Measurements from ENCODE around the gene DUOX2.

Gene DUOX2

GRCh38 chr15:45118996-45119395 is 5.0 kb upstream of the DUOX2 start:
- no peak for TF ChIP-seq CTCF (IDR thresholded peaks at IDR 0.05; ENCODE audit: borderline replicate concordance, insufficient read depth, low read depth, low read length)
- no peak overlapping the region for H3K4me3 ChIP-seq (ENCODE audit: low read depth, low read length)

- no peak overlapping the region for H3K4me3 ChIP-seq (ENCODE audit: low read depth, low read length)
- TF ChIP-seq CTCF (IDR thresholded peaks at IDR 0.05; ENCODE audit: borderline replicate concordance, insufficient read depth, low read depth, low read length), result peak; percentile 100
These were observed 4.2 kb upstream of the DUOX2 start for GRCh38 chr15:45118131-45118588.

- H3K4me3 ChIP-seq (ENCODE audit: low read depth, low read length), result no peak overlapping the region
- no peak for TF ChIP-seq CTCF (IDR thresholded peaks at IDR 0.05; ENCODE audit: borderline replicate concordance, insufficient read depth, low read depth, low read length)
These were observed 3.5 kb upstream of the DUOX2 start for GRCh38 chr15:45117308-45118130.

- no peak overlapping the region for H3K4me3 ChIP-seq (ENCODE audit: low read depth, low read length)
- TF ChIP-seq CTCF (IDR thresholded peaks at IDR 0.05; ENCODE audit: borderline replicate concordance, insufficient read depth, low read depth, low read length), result no peak
These were observed 2.7 kb upstream of the DUOX2 start for GRCh38 chr15:45116482-45117307.

- no peak overlapping the region for H3K4me3 ChIP-seq (ENCODE audit: low read depth, low read length)
- TF ChIP-seq CTCF (IDR thresholded peaks at IDR 0.05; ENCODE audit: borderline replicate concordance, insufficient read depth, low read depth, low read length), result no peak
These were observed 2.1 kb upstream of the DUOX2 start for GRCh38 chr15:45116006-45116481.

- no peak overlapping the region for H3K4me3 ChIP-seq (ENCODE audit: low read depth, low read length)
- no peak for TF ChIP-seq CTCF (IDR thresholded peaks at IDR 0.05; ENCODE audit: borderline replicate concordance, insufficient read depth, low read depth, low read length)
These were observed 1.4 kb upstream of the DUOX2 start for GRCh38 chr15:45115312-45115820.

Measured in GM12875 (cell line).